B cell (primary cell): ENCODE results near the gene CD81.

Source experiments
- CTCF ChIP-seq: fragments of 200-600 bp; IDR thresholded peaks from one replicate; pipeline ENCODE4 v1.8.0; 2022; ENCODE audit warnings: antibody characterized with exemption, mild to moderate bottlenecking
- EZH2 ChIP-seq: IDR thresholded peaks from 2 replicates; pipeline ENCODE4 v1.6.1; 2012; ENCODE audit warnings: borderline replicate concordance, low read depth, mild to moderate bottlenecking, moderate library complexity, low read length; ENCODE audit not compliant: insufficient read depth, poor library complexity, severe bottlenecking

- TF ChIP-seq CTCF: no peak
- no peak for TF ChIP-seq EZH2
Observed at GRCh38 chr11:2437516-2437915, 60.4 kb downstream of the CD81 start.
